ENCODE data around the gene PPRC1.
A peak's percentile ranks its signal among the peaks of the same experiment; 100 is the strongest.

PPRC1 gene

GRCh38 chr10:102132563-102133372 is at the start of gene PPRC1:
Gene PPRC1 (plus strand): TSS chr10:102133040. CDS start chr10:102133069, 29 bp downstream.
- peak; percentile 98 for DNase-seq

GRCh38 chr10:102083541-102083940 is 49.3 kb upstream of the PPRC1 start:
- DNase-seq, result no peak

DNA sequence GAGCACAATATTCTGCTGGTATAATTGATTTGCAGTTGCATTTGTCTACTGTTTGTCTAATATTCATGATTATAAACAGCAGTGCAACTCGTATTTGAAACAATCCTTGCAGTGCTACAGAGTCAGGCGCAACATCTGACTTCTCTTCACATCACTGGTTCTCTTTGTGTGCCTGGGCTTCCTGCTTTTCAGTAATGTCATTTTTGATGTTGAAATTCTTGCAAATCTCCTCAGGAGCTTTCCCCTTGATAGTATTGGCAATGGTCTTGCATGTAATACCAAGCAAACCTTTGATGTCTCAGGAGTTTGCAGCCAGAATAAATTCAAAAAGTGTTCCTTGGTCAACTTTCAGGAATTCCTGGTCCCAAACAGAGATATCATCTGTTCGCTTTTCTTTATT is 47.5 kb upstream of the PPRC1 start:
- no peak for DNase-seq

DNA sequence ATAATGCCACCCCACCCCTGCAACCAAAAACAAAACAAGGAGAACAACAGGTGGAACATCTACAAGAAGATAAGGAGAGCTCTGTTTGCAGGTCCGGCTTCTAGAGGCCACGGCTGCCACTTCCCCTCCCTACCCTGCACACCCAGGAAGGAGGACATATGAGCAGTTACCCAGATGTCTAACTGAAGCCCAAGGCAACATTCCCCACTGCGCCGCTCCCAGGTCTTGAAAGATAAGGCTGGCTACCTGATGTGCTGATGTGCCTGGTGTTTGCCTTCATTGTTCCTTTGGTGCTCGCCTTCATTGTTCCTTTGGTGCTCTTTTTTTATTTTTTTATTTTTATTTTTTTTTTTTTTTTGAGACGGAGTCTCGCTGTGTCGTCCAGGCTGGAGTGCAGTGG is 46.6 kb upstream of the PPRC1 start:
- no peak for DNase-seq

GRCh38 chr10:102090772-102091171 is 42.1 kb upstream of the PPRC1 start:
- no peak for DNase-seq

- DNase-seq, result no peak
Observed at GRCh38 chr10:102096449-102096848, 36.4 kb upstream of the PPRC1 start.

DNA sequence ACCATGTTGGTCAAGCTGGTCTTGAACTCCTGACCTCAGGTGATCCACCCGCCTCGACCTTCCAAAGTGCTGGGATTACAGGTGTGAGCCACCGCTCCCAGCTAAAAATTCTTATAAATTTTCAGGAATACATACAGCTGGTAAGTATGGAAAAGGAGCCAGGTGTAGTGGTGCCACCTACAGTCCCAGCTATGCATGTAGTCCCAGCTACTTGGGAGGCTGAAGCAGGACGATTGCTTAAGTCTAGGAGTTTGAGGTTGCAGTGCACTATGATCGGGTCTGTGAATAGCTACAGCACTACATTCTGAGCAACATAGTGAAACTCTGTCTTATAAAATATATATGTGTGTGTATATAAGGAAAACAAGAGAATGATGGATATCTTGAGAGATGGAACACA is 31.7 kb upstream of the PPRC1 start:
- no peak for DNase-seq

DNA sequence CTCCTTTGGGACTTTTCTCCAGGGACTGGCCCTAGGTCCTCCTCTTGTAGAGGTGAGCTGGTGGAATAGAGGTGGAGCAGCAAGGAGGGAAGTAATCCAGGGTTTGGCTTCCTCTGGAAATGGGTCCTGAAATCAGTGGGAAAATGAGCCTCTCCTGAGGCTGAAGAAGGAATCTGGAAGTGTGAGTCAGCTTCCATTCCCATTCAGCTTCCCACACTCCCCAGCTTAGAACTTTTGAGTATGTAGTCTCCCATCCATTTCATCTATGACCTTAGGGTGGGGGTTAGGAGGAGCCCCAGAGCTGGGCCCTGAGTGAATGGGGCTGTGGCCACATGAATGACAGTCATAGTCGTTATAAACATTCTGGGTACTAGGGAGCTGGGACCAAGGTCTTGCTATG is 30.4 kb upstream of the PPRC1 start:
- DNase-seq, result no peak

GRCh38 chr10:102106998-102107397 is 25.8 kb upstream of the PPRC1 start:
- DNase-seq, result no peak

GRCh38 chr10:102109166-102110116 is 23.4 kb upstream of the PPRC1 start:
- no peak for DNase-seq

GRCh38 chr10:102111276-102111675 is 21.6 kb upstream of the PPRC1 start:
- DNase-seq, result no peak

- DNase-seq, result no peak
Observed at GRCh38 chr10:102112210-102112817, 20.5 kb upstream of the PPRC1 start.

DNA sequence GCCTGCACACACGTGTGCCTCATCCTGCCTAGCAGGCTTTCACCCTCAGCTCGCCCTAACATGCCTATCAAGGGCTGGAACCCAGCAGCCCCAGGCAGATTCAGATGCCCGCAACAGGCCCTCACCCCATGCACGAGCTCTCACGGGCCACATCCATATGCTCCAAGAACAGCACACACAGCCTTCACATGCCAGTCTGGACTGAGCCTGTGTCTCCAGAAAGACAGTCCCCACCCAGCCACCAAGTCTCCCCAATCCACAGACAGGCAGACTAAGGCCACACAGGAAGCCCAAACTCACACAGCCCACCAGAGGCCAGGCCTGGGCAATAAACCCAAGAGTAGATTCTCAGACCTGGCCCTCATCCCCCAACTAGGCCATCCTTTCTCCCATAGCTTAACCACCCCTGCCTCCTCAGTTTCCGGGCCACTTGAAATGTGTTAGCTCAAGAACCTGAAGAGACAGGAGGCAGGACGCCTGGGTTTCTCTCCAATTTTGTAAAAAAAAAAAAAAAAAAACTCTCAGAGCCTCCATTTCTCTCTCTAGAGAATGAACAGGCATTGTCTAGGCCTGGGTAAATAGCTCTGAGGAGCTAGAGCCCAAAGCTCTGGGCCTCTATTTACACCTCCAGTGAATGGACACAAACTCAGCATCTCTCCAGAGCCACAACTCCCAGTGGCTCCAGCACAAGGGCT is 19.4 kb upstream of the PPRC1 start:
- DNase-seq, result no peak

- no peak for DNase-seq
Observed at GRCh38 chr10:102113956-102114857, 18.6 kb upstream of the PPRC1 start.

DNA sequence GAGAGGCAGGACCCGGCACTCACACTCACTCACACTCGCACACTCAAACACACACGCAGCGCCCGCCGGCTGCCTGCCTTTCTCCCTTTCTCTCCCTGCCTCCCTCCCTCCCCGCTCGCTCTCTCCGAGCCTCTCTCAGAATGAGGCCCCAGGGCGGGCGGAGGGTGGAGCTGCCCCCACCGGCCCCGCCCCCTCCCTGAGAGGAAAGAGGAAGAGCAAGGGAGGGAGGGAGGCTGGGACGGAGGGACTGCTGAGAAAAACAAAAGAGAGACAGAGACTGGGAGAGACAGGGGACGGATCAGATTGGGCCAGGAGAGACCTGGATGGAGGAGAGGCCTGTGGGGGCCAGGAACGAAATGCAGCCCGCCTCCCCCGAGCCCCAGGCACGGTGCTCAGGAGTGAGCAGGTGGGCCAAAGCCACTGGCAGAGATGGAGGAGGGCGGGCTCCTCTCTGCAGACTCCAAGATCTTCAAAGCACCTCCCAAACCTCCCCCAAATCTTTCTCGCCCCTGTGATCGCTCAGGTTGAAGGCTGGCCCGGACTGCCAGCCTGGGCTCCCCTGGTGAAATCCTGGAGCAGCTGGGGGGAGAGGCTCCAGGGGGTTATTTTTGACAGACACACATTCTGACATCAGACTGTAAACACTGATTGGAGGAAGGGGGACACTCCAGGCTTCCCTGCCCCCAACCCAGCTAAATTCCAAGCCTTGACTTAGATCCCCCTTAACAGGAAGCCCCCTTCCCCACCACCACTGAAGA is 17.8 kb upstream of the PPRC1 start:
- peak; percentile 87 for DNase-seq

DNA sequence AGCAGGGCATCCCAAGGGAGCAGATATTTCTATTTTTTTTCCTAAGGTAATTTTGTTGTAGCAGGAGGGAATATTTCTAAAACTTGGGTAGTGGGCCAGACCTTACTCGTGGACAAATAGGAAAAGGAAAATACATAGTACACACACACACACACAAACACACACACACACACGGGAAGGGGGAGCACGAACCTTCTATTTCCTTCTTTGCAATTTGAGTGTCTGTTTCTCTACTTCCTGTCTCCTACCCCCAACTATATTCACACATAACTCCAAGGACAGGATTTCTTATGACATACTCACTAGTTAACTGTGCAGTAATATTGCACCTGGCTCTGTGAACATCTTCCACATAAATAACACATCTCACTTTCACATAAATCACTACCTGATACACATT is 17.1 kb upstream of the PPRC1 start:
- no peak for DNase-seq

DNA sequence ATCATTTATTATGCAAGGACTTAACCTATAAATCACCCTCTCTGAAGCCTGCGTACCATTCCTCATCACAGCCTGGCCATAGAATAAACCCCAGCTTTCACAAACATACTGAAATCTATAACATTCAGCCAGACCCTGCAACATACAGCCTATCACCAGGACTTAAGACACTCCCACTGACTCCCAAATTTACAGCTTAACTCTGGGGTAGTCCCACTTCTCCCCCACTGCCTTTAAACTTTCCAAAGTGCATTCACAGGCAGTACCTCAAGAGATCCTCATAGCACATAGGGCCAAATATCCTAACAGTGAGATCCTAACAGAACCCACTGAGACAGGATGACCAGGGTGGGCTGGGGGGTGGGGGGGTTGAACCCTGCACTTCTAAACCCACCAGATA is 16.2 kb upstream of the PPRC1 start:
- no peak for DNase-seq

- DNase-seq, result peak; percentile 69
Observed at GRCh38 chr10:102117391-102118159, 15.3 kb upstream of the PPRC1 start.

DNA sequence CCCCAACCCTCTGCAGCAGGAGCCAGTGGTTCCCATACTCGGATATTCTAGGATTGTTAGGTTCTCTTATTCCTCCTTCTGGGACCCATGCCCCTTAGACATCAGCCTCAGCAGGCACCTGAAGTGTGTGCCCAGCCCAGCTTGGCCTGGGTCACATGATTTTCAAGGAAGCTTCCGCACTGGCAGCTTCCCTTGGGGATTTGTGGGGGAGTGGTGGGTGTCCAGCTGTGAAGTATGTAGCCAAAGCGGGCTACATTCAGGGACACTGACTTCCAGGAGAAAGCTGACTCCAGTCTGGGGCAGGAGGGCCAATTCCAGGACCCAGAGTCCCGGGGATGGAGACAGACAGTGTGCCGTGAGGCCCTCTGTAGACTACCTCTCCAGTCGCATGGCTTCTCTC is 14.0 kb upstream of the PPRC1 start:
- no peak for DNase-seq
